Adrenal gland (tissue), 12 donors: ENCODE results near the gene EYS. TPM values are rescaled to one million over a fixed set of nuclear protein-coding genes. Genes with fewer than 3 reads are reported as not detected.

ENCODE experiments used
- DNase-seq, 7 donors: peaks; one replicate each; pipeline ENCODE4 v3.0.0-alpha.2; 2019 to 2020
- H3K27ac ChIP-seq, 5 donors: fragments of 200-600 bp; sonication (generic) in 4 of 5; 1 replicate in 3 of 5; 2 replicates in 2 of 5; pipeline versions ENCODE4 v1.5.1 to v1.8.0; 2016 to 2020; ENCODE audit warnings: mild to moderate bottlenecking in 1 of 5
- H3K27me3 ChIP-seq: fragments of 200-600 bp; 2 replicates; pipeline ENCODE4 v1.8.0; 2021
- H3K36me3 ChIP-seq, 2 donors: fragments of 200-600 bp; replicated peaks in 1 of 2; 1 replicate in 1 of 2; 2 replicates in 1 of 2; pipeline versions ENCODE4 v1.5.1 to v1.8.0; 2018 to 2022
- H3K4me1 ChIP-seq, 2 donors: fragments of 200-600 bp; replicated peaks in 1 of 2; 1 replicate in 1 of 2; 2 replicates in 1 of 2; pipeline versions ENCODE4 v1.5.1 to v1.8.0; 2018 to 2021
- H3K4me3 ChIP-seq, 4 donors: fragments of 200-600 bp; sonication (generic) in 3 of 4; one replicate each; pipeline ENCODE4 v1.5.1; 2016 to 2018
- H3K9me3 ChIP-seq, 3 donors: fragments of 200-600 bp; sonication (generic) in 1 of 3; replicated peaks in 1 of 3; 1 replicate in 2 of 3; 2 replicates in 1 of 3; pipeline versions ENCODE4 v1.5.1 to v1.8.0; 2016 to 2021
- POLR2A ChIP-seq, 2 donors: fragments of 450-650 bp; IDR thresholded peaks; one replicate each; pipeline ENCODE4 v1.6.1; 2017; ENCODE audit warnings: antibody characterized with exemption in 2 of 2, mild to moderate bottlenecking in 2 of 2, moderate library complexity in 1 of 2
- WGBS, 4 donors: extraction: QIAGEN DNeasy Blood & Tissue Kit in 2 of 4; methylation state at CpG; one replicate each; pipeline versions ENCODE4 v1.1.5 to v1.1.7; 2013 to 2017; 5-methylcytosine and 5-hydroxymethylcytosine counted together
- intact Hi-C, 2 donors: fragments of 100-400 bp; cut with DNase I; formaldehyde crosslinking; loops; one replicate each; pipeline versions ENCODE4 v1.14.1 to v1.15.0; 2022 to 2023
- polyA plus RNA-seq, 3 donors: library from polyadenylated mRNA; stranded (reverse); fragments of 200-250 nt in 2 of 3; fragments of 350-450 nt in 1 of 3; fragmentation: Illumina TruSeq in 1 of 3; extraction: RNeasy Lipid Tissue Mini Kit (QIAGEN cat#74804) in 1 of 3; gene quantifications; one replicate each; pipeline ENCODE4 v1.2.3, GENCODE V29; 2013 to 2014
- total RNA-seq, 9 donors: library from RNA; depleted of rRNA in 4 of 9; stranded (reverse); fragments of >200 nt in 4 of 9; fragments of 120-200 nt in 1 of 9; fragmentation: NEBNext Ultra II Directional in 1 of 9; extraction: Animal tissue kit (Norgen Biotek cat#: 25700) in 1 of 9; gene quantifications; one replicate each; pipeline versions ENCODE4 v1.1.0 to v1.2.4, GENCODE V29; 2013 to 2023
- TF ChIP-seq, protein P1 (sequence below), 6 experiments: fragments of 450-650 bp in 4 of 6; fragments of 200-600 bp in 2 of 6; sonication (generic) in 1 of 6; IDR thresholded peaks; 1 replicate in 5 of 6; 2 replicates in 1 of 6; pipeline versions ENCODE4 v1.5.1 to v1.8.0; 2016 to 2021; ENCODE audit warnings: antibody characterized with exemption in 6 of 6, mild to moderate bottlenecking in 2 of 6, moderate library complexity in 1 of 6
- donor health status: healthy with polysubstance abuse.
- donor health status: Bipolar disorder and iron deficiency.
- donor health status: DM: yes; HTN: yes; CAD: no.
- donor health status: DM: no; HTN: no; CAD: no.
- donor health status: DM: no; HTN: no; CAD: no.
- donor health status: DM: yes; HTN: yes; CAD: no.

The EYS gene
- total and polyA plus RNA-seq, 12 donors, result 0.03 to 3.1 (median 0.18) TPM; not detected in 7

- no peaks in the 10 kb centered on the region for H3K4me1 ChIP-seq
- TF ChIP-seq, protein P1, sequence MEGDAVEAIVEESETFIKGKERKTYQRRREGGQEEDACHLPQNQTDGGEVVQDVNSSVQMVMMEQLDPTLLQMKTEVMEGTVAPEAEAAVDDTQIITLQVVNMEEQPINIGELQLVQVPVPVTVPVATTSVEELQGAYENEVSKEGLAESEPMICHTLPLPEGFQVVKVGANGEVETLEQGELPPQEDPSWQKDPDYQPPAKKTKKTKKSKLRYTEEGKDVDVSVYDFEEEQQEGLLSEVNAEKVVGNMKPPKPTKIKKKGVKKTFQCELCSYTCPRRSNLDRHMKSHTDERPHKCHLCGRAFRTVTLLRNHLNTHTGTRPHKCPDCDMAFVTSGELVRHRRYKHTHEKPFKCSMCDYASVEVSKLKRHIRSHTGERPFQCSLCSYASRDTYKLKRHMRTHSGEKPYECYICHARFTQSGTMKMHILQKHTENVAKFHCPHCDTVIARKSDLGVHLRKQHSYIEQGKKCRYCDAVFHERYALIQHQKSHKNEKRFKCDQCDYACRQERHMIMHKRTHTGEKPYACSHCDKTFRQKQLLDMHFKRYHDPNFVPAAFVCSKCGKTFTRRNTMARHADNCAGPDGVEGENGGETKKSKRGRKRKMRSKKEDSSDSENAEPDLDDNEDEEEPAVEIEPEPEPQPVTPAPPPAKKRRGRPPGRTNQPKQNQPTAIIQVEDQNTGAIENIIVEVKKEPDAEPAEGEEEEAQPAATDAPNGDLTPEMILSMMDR (IDR thresholded peaks at IDR 0.05), result no peak
- TF ChIP-seq POLR2A (IDR thresholded peaks at IDR 0.05), result no peak
- no peaks in the 10 kb centered on the region for H3K27me3 ChIP-seq
- no peak overlapping the region for H3K27ac ChIP-seq
- no peaks in the 10 kb centered on the region for H3K9me3 ChIP-seq
- DNase-seq, result no peak
- H3K36me3 ChIP-seq, result no peaks in the 10 kb centered on the region
- intact Hi-C loops, result no loop called here
- H3K4me3 ChIP-seq, result no peak overlapping the region
Measured at GRCh38 chr6:64310214-64310613, 1396.8 kb downstream of the EYS start.

GRCh38 chr6:64301307-64302236, 1405.5 kb downstream of the EYS start:
- no peak overlapping the region for H3K4me3 ChIP-seq
- no peaks in the 10 kb centered on the region for H3K27me3 ChIP-seq
- no peaks in the 10 kb centered on the region for H3K4me1 ChIP-seq
- intact Hi-C loops, result no loop called here
- no peak for DNase-seq
- no peak overlapping the region for H3K27ac ChIP-seq
- H3K9me3 ChIP-seq, result no peaks in the 10 kb centered on the region
- H3K36me3 ChIP-seq, result no peaks in the 10 kb centered on the region
- 82 to 90% (median 85%) methylated on average over 11 of the region's 11 CpGs for WGBS, 4 donors
- TF ChIP-seq POLR2A (IDR thresholded peaks at IDR 0.05), result no peak
- TF ChIP-seq, protein P1 (IDR thresholded peaks at IDR 0.05), result no peak

- 82 to 89% (median 84%) methylated on average over 7 of the region's 7 CpGs for WGBS, 4 donors
- no peak for DNase-seq
- no peak overlapping the region for H3K27ac ChIP-seq
- H3K9me3 ChIP-seq, result no peaks in the 10 kb centered on the region
- no peak overlapping the region for H3K4me3 ChIP-seq
- no peak for TF ChIP-seq POLR2A (IDR thresholded peaks at IDR 0.05)
- TF ChIP-seq, protein P1 (IDR thresholded peaks at IDR 0.05), result no peak
- intact Hi-C loops, result no loop called here
- H3K36me3 ChIP-seq, result no peaks in the 10 kb centered on the region
- H3K4me1 ChIP-seq, result no peaks in the 10 kb centered on the region
- no peaks in the 10 kb centered on the region for H3K27me3 ChIP-seq
Measured at GRCh38 chr6:64299176-64299575, 1407.8 kb downstream of the EYS start.

- Histone ChIP-seq H3K9me3 (no peaks in the 10 kb centered on the region), H3K4me3 (no peak overlapping the region), H3K27ac (no peak overlapping the region), H3K4me1 (no peaks in the 10 kb centered on the region), H3K36me3 (no peaks in the 10 kb centered on the region), H3K27me3 (no peaks in the 10 kb centered on the region)
- intact Hi-C loops, result no loop called here
- no peak for TF ChIP-seq POLR2A (IDR thresholded peaks at IDR 0.05)
- TF ChIP-seq, protein P1 (IDR thresholded peaks at IDR 0.05), result no peak
- DNase-seq, result no peak
Measured at GRCh38 chr6:64294034-64294433, 1413.0 kb downstream of the EYS start.
